ENCODE data around the gene FBXO47.

FBXO47 gene

DNA sequence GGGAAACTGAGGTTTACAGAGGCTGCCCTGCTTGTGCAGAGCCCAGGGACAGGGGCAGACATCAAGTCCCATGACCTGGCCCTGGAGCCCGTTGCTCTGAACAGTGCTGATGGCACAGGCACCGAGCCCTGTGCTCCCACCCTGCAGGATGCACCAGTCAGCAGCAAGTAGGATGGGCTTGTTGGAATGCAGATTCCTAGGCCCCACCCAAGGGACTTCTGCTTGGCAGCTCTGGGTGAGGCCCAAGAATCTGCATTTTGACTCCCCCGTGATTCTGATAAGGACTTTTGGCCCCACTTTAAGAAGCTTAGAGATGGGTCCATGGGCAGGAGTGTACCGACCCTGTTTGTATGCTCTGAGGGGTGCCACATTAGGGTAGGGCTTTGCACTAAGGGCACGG lies 74.1 kb downstream of the FBXO47 start:
- H3K4me1 Mint-ChIP-seq (ENCODE audit: low read depth) = peaks cover 88% of the 10 kb centered on the region
- no peaks in the 10 kb centered on the region for H3K9me3 Mint-ChIP-seq

DNA sequence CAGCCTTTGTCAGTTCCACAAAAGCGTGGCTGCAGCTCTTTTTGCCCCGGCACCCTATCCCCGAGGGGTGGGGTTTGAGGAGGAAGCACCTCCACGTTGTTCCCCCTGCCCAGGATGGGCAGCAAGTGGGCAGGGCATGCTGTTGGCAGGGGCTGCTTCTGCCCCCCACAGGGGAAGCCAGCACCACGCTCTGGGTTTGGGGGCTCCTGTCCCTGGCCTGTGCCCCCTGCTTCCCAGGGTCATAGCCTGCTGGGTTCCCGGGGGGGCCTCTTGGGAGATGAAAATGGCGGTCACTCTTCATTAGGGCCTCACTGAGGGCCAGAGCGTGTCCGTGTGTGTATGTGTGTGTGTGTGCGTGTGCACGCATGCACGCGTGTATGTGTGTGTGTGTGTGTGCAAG lies 74.6 kb downstream of the FBXO47 start:
- no peaks in the 10 kb centered on the region for H3K9me3 Mint-ChIP-seq
- DNase-seq = no peak
- peaks cover 90% of the 10 kb centered on the region for H3K36me3 Mint-ChIP-seq (ENCODE audit: low read depth)
- H3K27ac Mint-ChIP-seq = peak overlapping the region; percentile 50
- peaks cover 88% of the 10 kb centered on the region for H3K4me1 Mint-ChIP-seq (ENCODE audit: low read depth)
- no peaks in the 10 kb centered on the region for H3K27me3 Mint-ChIP-seq
- H3K4me3 Mint-ChIP-seq = no peak overlapping the region

More for the DNA sequence above, 74.1 kb downstream of the FBXO47 start:
- Mint-ChIP-seq H3K27me3 (no peaks in the 10 kb centered on the region), H3K4me3 (no peak overlapping the region), H3K36me3 (ENCODE audit: low read depth) (peaks cover 90% of the 10 kb centered on the region), H3K27ac (peak overlapping the region; percentile 50)
- DNase-seq = no peak

DNA sequence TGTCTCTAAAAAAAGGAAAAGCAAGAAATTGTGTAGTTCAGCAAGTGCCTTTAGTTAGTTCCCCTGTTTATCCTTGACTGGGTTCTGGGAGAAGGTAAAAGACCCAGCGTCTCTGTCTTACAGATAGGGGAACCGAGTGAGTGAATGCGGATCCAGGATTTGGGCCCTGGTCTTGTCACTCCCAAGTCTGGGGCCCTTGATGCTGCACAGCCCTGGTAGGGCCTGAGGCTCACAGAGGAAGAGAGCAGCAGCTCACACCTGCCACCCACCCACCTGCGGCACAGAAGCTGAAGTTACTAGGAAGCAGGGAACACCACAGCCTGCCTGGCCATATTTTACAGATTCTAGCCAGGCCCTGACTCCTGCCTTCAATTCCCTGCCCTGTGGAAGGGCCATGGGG lies 75.1 kb downstream of the FBXO47 start:
- peak overlapping the region; percentile 85 for H3K27ac Mint-ChIP-seq
- H3K4me1 Mint-ChIP-seq (ENCODE audit: low read depth) = peaks cover 88% of the 10 kb centered on the region
- H3K27me3 Mint-ChIP-seq = no peaks in the 10 kb centered on the region
- no peaks in the 10 kb centered on the region for H3K9me3 Mint-ChIP-seq
- DNase-seq = no peak
- peaks cover 90% of the 10 kb centered on the region for H3K36me3 Mint-ChIP-seq (ENCODE audit: low read depth)
- H3K4me3 Mint-ChIP-seq = no peak overlapping the region

DNA sequence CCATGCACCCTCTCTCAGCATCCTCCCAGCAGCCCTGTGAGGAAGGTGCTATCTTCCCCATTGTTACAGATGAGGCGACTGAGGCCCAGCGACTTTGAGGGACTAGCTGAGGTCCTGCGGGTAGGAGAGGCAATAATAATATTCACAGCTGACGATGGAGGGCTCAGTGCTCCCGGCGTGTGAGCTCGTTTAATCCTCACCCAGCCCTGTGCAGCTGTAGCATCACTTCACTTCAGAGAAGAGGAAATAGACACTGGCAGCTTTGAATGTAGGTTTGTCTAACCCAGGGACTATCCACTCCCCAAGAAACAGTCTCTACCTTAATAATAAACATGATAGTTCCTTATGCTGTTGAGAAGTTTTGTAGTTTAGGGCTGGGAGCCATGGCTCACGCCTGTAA lies 75.8 kb downstream of the FBXO47 start:
- Mint-ChIP-seq H3K36me3 (ENCODE audit: low read depth) (peaks cover 89% of the 10 kb centered on the region), H3K27ac (peak overlapping the region; percentile 85), H3K27me3 (no peaks in the 10 kb centered on the region), H3K9me3 (no peaks in the 10 kb centered on the region), H3K4me1 (ENCODE audit: low read depth) (peaks cover 87% of the 10 kb centered on the region), H3K4me3 (peak overlapping the region; percentile 5)
- DNase-seq = no peak

DNA sequence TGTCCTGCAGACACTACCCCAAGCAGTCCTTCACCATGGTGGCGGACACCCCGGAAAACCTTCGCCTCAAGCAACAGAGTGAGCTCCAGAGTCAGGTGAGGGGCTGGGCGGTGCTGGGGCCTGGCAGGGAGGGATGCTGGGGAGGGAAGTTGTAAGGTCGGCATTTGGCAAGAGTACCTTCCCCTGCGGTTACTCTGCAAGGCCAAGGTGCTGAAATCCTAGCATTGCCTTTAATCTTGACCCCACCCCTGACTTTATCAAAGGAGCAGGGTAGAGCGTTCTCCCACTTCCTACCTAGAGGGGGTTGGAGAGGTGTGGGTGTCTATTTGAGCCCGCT lies 76.8 kb downstream of the FBXO47 start:
- H3K36me3 Mint-ChIP-seq (ENCODE audit: low read depth) = peaks cover 89% of the 10 kb centered on the region
- no peaks in the 10 kb centered on the region for H3K27me3 Mint-ChIP-seq
- no peak for DNase-seq
- no peak overlapping the region for H3K4me3 Mint-ChIP-seq
- H3K27ac Mint-ChIP-seq = peak overlapping the region; percentile 85
- no peaks in the 10 kb centered on the region for H3K9me3 Mint-ChIP-seq
- peaks cover 88% of the 10 kb centered on the region for H3K4me1 Mint-ChIP-seq (ENCODE audit: low read depth)

DNA sequence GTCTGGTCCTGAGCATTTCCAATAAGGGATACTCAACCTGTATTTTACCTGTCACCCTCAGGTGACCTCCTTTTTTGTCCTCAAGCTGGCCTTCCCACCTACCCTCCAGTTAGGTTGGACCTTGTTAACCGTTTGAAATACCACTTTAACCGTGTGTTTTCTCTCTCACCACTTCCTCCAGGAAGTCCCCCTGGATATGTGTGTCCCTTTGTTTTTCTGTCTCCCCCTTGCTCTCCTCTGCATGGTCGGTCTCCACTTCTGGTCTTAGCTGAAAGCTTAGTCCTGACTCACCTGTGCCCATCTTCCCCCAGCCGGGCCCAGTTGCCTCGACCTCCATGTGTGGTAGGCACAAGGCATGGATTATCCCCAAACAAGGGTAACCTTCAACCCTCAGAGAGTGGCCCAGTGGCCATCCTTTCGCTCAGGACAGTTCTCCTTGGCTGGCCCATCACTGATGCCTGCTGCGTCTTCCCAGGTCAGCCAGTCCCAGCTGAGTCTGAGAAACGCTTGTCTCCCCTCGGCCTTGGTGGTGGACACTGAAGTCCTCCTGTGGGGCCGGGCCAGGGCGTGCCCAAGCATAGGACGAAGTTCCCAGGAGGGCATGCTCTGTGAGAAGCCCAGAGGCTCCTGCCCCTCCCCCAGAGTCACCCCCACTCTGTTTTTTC lies 77.3 kb downstream of the FBXO47 start:
- H3K36me3 Mint-ChIP-seq (ENCODE audit: low read depth) = peaks cover 93% of the 10 kb centered on the region
- H3K4me1 Mint-ChIP-seq (ENCODE audit: low read depth) = peaks cover 92% of the 10 kb centered on the region
- H3K4me3 Mint-ChIP-seq = no peak overlapping the region
- peak overlapping the region; percentile 85 for H3K27ac Mint-ChIP-seq
- no peak for DNase-seq
- H3K9me3 Mint-ChIP-seq = no peaks in the 10 kb centered on the region
- H3K27me3 Mint-ChIP-seq = no peaks in the 10 kb centered on the region

DNA sequence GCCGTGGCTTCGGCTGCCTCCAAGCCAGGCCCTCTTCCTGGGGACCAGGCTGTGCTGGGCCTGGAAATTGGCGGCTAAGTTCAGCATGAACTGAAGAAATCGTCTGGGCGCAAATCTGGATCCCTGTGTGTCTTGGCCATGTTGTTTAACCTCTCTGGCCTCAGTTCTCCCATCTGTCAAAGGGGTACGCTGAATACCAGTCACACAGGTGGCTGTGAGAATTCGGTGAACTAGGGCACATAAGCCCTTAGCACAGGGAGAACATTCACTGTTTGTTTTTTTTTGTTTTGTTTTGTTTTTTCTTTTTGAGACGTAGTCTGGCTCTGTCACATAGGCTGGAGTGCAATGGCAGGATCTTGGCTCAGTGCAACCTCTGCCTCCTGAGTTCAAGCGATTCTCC lies 78.4 kb downstream of the FBXO47 start:
- no peak for DNase-seq
- Mint-ChIP-seq H3K4me1 (ENCODE audit: low read depth) (peaks cover 93% of the 10 kb centered on the region), H3K36me3 (ENCODE audit: low read depth) (peaks cover 89% of the 10 kb centered on the region), H3K9me3 (no peaks in the 10 kb centered on the region), H3K27ac (peak overlapping the region; percentile 80), H3K4me3 (no peak overlapping the region), H3K27me3 (no peaks in the 10 kb centered on the region)

DNA sequence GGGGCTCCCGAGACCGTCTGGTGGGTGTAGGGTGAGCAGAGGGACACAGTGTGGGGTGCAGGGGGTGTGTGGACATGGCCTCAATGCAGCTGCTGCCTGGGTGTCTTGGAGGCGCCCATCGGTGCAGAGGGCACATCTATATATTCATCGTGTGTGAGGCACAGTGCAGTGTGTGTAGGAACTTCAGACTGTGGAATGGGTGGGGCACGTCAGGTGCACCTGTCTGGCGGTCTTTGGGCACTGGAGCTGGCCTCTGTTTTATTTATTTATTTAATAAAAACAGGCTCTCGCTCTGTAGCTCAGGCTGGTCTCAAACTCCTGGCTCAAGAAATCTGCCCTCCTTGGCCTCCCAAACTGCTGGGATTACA lies 80.6 kb downstream of the FBXO47 start:
- Mint-ChIP-seq H3K27me3 (no peaks in the 10 kb centered on the region), H3K9me3 (no peaks in the 10 kb centered on the region), H3K27ac (peak overlapping the region; percentile 83), H3K4me1 (ENCODE audit: low read depth) (peaks cover 93% of the 10 kb centered on the region), H3K4me3 (no peak overlapping the region), H3K36me3 (ENCODE audit: low read depth) (peaks cover 92% of the 10 kb centered on the region)
- DNase-seq = no peak

All from activated T-cell treated with anti-CD3 and anti-CD28 coated beads, Interleukin-2, amount 50 U/mL, for 24 hours (primary cell).